HG03571 (cell line): ENCODE data around the gene RASA4.
"Not testable (repeated sequence)": the region's sequence is repeated elsewhere in the genome, so short reads cannot be mapped to it uniquely, and the experiment has no call there.

Experiments used
- ATAC-seq: cut with Tn5 transposase; IDR thresholded peaks from one replicate; pipeline ENCODE4 v1.9.1; 2021; ENCODE audit not compliant: unreplicated experiment

RASA4 gene

DNA sequence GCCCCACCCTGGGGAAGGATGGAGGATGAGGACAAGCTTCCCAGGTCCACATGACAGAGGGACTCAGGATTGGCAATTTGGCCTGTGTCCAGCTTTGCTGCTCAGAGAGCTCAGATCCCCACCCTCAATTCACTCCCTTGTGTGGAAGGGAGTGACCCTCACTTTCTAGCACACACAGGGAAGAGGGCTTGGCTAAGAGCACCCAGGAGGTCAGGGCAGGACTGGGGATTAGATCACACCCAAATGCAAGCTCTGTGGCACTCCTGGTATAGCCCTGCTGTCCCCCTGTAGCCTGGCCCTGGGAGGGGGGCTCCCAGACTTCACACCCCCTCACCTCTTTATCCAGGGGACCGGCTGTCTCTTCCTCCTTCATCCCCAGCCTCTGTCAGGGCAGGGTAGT, 72.2 kb downstream of the RASA4 start:
- not testable (repeated sequence) for ATAC-seq

DNA sequence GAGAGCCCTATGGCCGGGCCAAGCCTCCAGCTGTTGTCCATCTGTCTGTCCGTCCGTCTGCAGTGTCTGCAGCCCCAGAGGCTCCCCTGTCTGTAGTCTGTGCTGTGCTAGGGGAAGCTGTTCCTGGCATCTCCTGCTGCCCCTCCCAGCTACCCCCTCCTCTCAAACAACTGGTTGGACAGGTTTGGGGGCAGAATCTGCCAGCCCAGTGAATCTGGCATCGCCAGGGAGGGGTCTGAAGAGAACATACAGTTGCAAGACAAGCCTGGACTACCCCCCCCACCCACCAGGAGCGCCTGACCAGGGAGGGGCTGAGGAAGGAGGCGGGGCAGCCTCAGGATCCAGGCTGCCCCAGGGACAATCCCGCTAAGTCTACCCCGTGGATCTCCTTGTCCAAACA, 73.0 kb downstream of the RASA4 start, which contains the start of gene UPK3BL2:
Gene UPK3BL2, minus strand, starts transcription at position 101 of the 400 bp plus-strand sequence. Its CDS starts 60 bp downstream, at position 41.
- ATAC-seq, result not testable (repeated sequence)

DNA sequence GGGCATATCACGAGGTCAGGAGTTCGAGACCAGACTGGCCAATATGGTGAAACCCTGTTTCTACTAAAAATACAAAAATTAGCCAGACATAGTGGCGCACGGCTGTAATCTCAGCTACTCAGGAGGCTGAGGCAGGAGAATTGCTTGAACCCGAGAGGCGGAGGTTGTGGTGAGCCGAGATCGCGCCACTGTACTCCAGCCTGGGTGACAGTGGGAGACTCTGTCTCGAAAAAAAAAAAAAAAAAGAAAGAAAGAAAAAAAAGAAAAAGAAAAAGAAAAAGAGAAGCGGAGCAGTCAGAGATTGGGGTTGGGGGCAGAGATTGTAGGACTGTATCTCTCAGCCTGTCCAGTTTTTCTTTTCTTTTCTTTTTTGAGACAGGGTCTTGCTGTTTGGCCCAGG, 73.8 kb downstream of the RASA4 start:
- ATAC-seq, result not testable (repeated sequence)

DNA sequence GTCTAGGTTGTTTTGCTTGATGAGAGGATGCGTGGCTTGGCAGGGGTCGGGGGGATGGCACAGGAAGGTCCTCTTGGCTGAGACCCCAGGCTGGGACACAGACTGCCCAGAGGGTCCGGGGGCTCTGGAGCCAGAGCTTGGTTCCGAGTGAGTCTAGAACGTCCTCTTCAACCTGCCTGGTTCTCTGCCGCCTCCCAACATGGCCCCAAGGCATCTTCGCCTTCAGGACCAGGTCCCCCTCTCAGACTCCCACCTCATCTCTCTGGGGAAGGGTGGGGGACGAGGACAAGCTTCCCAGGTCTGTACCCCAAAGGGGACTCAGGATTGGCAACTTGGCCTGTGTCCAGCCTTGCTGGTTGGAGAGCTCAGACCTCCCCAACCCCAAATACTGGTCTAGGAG, 74.5 kb downstream of the RASA4 start:
- ATAC-seq, result not testable (repeated sequence)

DNA sequence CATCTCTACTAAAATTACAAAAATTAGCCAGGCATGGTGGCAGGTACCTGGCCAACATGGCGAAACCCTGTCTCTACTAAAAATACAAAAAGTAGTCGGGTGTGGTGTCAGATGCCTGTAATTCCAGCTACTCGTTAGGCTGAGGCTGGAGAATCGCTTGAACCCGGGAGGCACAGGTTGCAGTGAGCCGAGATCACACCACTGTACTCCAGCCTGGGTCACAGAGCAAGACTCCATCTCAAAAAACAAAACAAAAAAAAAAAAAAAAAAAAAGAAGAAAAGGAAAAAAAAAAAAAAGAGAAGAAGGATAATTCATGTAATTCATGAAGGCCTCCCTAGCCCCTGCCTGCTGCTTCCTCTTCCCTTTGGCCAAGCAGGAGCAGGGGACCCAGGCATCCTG, 76.0 kb downstream of the RASA4 start:
- ATAC-seq, result not testable (repeated sequence)

DNA sequence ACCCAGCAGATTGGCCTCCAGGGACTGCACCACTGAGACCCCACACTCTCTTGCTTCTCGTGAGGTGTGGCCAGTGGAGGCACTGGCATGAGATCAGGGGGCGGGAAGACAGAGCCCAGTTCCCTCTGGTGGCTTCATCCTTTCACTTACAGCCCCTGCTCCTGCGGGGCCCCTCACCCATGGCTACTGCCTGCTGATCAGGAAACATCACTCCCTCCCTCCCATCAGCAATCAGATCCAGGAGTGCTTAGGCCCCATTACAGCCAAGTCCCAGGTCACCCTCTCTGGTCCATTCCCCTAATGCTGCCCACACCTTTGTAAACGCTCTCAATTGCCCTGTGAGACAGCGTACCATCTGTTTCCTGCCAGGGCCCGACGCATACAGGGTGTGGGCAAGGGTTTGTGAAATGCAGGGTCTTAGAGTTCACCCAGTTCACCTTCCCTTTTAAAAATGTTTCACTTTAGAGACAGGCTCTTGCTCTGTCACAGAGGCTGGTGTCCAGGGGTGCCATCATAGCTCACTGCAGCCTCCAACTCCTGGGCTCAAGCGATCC, 81.4 kb downstream of the RASA4 start:
- not testable (repeated sequence) for ATAC-seq

DNA sequence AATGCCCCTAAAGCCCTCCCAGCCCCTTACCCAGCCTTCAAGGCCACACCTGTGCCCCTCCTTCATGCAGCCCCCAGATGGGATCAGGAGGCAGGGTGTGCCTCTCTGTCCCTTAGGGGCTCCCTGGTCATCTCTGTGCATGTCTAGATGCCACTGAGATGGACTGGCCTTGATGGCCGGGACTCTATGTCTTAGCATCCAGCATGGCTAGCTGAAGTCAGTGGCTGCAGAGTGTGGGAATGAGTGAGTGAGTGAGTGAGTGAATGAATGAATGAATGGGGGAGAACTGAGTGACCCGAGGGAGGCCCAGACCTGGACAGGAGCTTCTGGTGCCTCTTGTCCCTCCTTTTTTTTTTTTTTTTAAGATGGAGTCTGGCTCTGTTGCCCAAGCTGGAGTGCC, 84.4 kb downstream of the RASA4 start:
- not testable (repeated sequence) for ATAC-seq

DNA sequence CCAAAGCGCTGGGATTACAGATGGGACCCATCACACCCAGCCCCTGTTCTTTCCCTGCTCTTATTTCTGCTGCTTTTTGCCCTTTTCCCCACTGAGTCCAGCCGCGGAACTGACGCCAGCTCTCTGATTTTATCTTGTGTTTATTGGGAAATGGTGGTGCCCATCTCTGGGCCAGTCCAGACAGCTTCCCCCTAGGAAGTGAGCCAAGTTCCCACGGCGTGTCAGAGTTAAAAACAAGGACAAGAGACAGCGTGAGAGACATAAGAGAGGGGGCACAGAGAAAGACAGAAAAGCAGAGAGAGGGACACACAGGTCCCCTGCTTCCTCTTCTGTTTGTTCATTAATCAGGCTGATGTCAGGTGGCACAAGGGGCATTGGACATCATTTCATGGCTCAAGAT, 85.0 kb downstream of the RASA4 start:
- ATAC-seq, result not testable (repeated sequence)

DNA sequence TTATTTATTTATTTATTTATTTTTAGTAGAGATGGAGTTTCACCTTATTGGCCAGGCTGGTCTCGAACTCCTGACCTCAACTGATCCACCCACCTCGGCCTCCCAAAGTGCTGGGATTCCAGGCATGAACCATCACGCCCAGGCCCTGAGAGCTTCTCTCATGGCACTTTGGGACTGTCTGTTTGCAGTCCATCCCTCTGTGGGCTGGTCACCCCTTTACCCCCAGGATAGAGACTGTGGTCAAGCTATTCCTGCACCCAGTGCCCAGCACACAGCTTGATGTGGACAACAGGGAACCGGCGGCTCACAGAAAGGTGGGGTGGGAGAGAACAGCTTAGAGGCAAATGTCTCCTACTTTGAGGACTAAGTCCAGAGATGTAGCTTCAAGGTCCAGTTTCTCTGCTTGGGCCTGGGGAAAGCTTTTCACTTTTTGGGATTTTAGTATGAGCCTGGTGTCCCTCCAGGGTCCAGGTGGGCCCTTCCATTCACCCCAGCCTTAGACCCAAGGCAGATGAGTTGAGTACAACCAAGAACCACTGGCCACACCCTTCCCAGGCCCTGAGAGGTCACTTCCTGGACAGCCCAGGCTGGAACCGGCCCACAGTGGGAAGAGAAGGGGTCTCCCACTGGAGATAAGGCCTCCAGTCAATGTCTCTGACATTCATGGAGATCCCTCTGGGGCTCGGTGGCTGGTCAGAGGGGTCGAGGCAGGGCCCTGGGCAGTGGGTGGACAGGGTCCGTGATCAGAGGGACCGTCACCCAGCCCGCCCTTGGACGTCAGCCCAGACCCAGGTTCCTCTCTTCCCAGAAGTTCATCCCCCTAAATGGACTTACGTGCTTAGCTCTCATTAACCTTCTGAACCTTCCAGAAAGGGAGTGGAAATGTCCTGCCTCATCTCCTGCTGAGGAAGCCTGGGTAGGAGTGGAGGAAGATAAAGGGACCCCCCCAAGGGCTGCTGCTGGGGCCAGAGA, 88.4 kb downstream of the RASA4 start:
- ATAC-seq, result not testable (repeated sequence)

DNA sequence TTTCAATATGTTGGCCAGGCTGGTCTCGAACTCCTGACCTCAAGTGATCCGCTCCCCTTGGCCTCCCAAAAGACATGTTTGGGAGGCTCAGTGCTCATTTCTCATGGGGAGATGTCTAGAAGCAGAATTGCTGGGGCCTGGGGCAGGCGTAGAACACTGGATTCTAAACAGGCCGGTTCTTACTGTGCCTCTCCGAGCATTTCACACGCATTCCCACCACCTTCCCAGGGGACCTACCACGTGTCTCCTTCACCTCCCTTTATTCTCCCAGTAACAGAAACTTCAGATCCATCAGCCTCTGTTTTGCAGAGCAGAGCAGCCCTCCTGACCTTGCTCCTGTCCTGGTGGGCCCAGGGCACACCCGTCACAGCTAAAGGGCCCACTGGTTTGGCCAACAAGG, 89.4 kb downstream of the RASA4 start:
- not testable (repeated sequence) for ATAC-seq

DNA sequence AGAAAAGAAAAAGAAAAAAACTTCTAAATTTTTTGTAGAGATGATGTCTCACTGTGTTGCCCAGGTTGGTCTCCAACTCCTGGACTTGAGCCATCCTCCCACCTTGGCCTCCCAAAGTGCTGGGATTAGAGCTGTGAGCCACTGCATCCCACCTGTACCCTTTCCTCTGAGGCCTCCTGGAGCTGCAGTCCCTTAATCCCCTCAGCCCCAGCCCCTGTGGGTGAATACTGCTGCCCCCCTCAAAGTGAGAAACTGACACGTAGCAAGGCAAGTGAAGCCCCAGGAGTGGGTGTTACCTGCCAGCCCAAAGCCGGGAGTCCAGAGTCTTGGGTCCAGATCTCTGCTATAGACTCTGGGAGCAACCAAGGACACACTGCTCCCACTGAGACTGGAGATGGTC, 91.8 kb downstream of the RASA4 start:
- not testable (repeated sequence) for ATAC-seq
